GM21528 (cell line): Measurements from ENCODE around the gene APLP1.
"Not testable (repeated sequence)": the region's sequence is repeated elsewhere in the genome, so short reads cannot be mapped to it uniquely, and the experiment has no call there.

Source experiments
- ATAC-seq: cut with Tn5 transposase; IDR thresholded peaks from one replicate; pipeline ENCODE4 v1.9.1; 2021; ENCODE audit warnings: mild to moderate bottlenecking, moderate library complexity; ENCODE audit not compliant: unreplicated experiment, low FRiP score

APLP1 gene

GRCh38 chr19:35901854-35902661 is 33.7 kb downstream of the APLP1 start, which contains the start of gene HCST:
Gene HCST, plus strand, starts transcription at chr19:35902529. Its CDS starts 65 bp downstream, at chr19:35902594.
- no peak for ATAC-seq

- no peak for ATAC-seq
Measured at GRCh38 chr19:35902870-35903475, 34.6 kb downstream of the APLP1 start.

- peak; percentile 30 for ATAC-seq
Measured at GRCh38 chr19:35903550-35904179, 35.3 kb downstream of the APLP1 start.

GRCh38 chr19:35904311-35905068 is 36.1 kb downstream of the APLP1 start:
- no peak for ATAC-seq

- ATAC-seq: no peak
Measured at GRCh38 chr19:35905178-35905727, 36.9 kb downstream of the APLP1 start.

GRCh38 chr19:35907377-35907745 is 39.0 kb downstream of the APLP1 start:
- ATAC-seq: no peak

GRCh38 chr19:35908010-35908441 is 39.7 kb downstream of the APLP1 start, which contains the start of gene TYROBP:
Gene TYROBP, minus strand, starts transcription at chr19:35908295. Its CDS starts 67 bp downstream, at chr19:35908228.
- ATAC-seq: no peak

GRCh38 chr19:35908973-35909683 is 40.8 kb downstream of the APLP1 start:
- ATAC-seq: no peak

GRCh38 chr19:35909684-35910035 is 41.3 kb downstream of the APLP1 start:
- ATAC-seq: no peak

GRCh38 chr19:35910355-35910754 is 42.0 kb downstream of the APLP1 start:
- ATAC-seq: not testable (repeated sequence)

GRCh38 chr19:35911173-35911572 is 42.8 kb downstream of the APLP1 start:
- ATAC-seq: no peak

GRCh38 chr19:35911790-35912189 is 43.4 kb downstream of the APLP1 start:
- ATAC-seq: no peak

GRCh38 chr19:35913589-35913988 is 45.2 kb downstream of the APLP1 start:
- ATAC-seq: no peak

GRCh38 chr19:35915443-35915842 is 47.1 kb downstream of the APLP1 start:
- ATAC-seq: no peak

- no peak for ATAC-seq
Measured at GRCh38 chr19:35919306-35919705, 50.9 kb downstream of the APLP1 start.

- no peak for ATAC-seq
Measured at GRCh38 chr19:35921012-35921411, 52.6 kb downstream of the APLP1 start.

- no peak for ATAC-seq
Measured at GRCh38 chr19:35925501-35925900, 57.1 kb downstream of the APLP1 start.

GRCh38 chr19:35928507-35928906 is 60.1 kb downstream of the APLP1 start:
- ATAC-seq: no peak
